HCT116 (cell line): Measurements from ENCODE around the gene TMEM11.

Experiments
- CEBPB ChIP-seq: IDR thresholded peaks from 2 replicates; pipeline ENCODE4 v1.6.1; 2012; ENCODE audit warnings: low read depth
- EGR1 ChIP-seq: IDR thresholded peaks from 2 replicates; pipeline ENCODE4 v1.6.1; 2012; ENCODE audit warnings: low read depth
- EZH2 ChIP-seq: fragments of 200-600 bp; sonication (generic); IDR thresholded peaks from 2 replicates; pipeline ENCODE4 v1.6.1; 2017; ENCODE audit warnings: antibody characterized with exemption, mixed run types
- EZH2phosphoT487 ChIP-seq: fragments of 200-600 bp; IDR thresholded peaks from 2 replicates; pipeline ENCODE4 v1.6.1; 2018; ENCODE audit warnings: antibody characterized with exemption, borderline replicate concordance
- JUND ChIP-seq: IDR thresholded peaks from 2 replicates; pipeline ENCODE4 v1.6.1; 2012
- POLR2A ChIP-seq: IDR thresholded peaks from 2 replicates; pipeline ENCODE4 v1.7.0; 2011; ENCODE audit warnings: borderline replicate concordance; ENCODE audit not compliant: insufficient read depth, insufficient read length; ENCODE audit errors: extremely low read depth
- SIN3A ChIP-seq: IDR thresholded peaks from 2 replicates; pipeline ENCODE4 v1.6.1; 2012; ENCODE audit warnings: low read depth
- ZFX ChIP-seq: fragments of 450-650 bp; IDR thresholded peaks from 2 replicates; pipeline ENCODE4 v1.6.1; 2017
- ZNF274 ChIP-seq: fragments of 200-500 bp; sonication (Bioruptor generic); IDR thresholded peaks from 2 replicates; pipeline ENCODE4 v1.6.1; 2014; ENCODE audit warnings: mild to moderate bottlenecking, low read depth, low read length, inconsistent platforms
- TF ChIP-seq, protein P1 (sequence below), 3 experiments: fragments of 200-600 bp in 1 of 3; sonication (generic) in 1 of 3; IDR thresholded peaks in 2 of 3; conservative IDR thresholded peaks in 1 of 3; 2 replicates each; pipeline ENCODE4 v1.5.1; 2012 to 2017; ENCODE audit warnings: low read depth in 2 of 3, low read length in 2 of 3, antibody characterized with exemption in 1 of 3, borderline replicate concordance in 1 of 3, control low read depth in 1 of 3, mild to moderate bottlenecking in 1 of 3, mixed read lengths in 1 of 3, mixed run types in 1 of 3, moderate library complexity in 1 of 3; ENCODE audit not compliant: insufficient read depth in 1 of 3
- TF ChIP-seq, protein P2 (sequence below): IDR thresholded peaks from 2 replicates; pipeline ENCODE4 v1.6.1; 2012

DNA sequence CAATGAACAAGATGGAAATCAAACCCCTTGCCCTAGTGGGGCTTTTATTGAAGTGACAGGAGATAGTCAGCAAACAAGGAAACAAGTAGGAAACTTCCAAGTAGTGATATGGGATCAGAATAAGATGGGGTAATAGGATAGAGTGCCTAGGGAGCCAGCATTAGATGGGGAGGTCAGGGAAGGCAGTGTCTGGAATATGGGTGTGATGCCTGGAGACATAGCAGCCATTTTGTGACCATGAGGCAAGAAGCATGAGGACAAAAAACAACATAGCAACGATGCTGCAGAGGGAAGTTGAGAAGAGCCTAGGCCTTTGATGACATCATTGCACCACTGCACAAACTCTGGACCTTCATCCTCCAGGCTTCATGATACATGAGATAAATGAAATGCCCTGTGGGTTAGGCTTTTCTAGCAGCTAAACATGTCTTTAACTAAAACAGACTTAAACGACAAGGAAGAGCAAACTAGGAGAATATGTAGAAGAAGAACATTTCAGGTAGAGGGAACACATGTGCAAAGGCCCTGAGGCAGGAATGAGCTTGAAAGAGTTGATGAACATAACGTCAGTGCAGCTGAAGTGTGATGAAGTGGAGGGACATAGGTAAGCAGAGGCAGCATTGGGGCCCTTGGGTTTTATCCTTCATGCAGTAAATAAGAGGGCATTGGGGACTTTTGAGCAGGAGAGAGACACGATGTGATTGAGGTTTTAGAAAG is 18.2 kb upstream of the TMEM11 start:
- TF ChIP-seq EGR1 = no peak
- TF ChIP-seq CEBPB = no peak
- TF ChIP-seq POLR2A = no peak
- no peak for TF ChIP-seq JUND
- TF ChIP-seq, protein P1, sequence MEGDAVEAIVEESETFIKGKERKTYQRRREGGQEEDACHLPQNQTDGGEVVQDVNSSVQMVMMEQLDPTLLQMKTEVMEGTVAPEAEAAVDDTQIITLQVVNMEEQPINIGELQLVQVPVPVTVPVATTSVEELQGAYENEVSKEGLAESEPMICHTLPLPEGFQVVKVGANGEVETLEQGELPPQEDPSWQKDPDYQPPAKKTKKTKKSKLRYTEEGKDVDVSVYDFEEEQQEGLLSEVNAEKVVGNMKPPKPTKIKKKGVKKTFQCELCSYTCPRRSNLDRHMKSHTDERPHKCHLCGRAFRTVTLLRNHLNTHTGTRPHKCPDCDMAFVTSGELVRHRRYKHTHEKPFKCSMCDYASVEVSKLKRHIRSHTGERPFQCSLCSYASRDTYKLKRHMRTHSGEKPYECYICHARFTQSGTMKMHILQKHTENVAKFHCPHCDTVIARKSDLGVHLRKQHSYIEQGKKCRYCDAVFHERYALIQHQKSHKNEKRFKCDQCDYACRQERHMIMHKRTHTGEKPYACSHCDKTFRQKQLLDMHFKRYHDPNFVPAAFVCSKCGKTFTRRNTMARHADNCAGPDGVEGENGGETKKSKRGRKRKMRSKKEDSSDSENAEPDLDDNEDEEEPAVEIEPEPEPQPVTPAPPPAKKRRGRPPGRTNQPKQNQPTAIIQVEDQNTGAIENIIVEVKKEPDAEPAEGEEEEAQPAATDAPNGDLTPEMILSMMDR (IDR thresholded peaks at IDR 0.05 in 2 of 3, conservative IDR thresholded peaks at IDR 0.05 in 1 of 3; ENCODE audit: borderline replicate concordance in 1 of 3, insufficient read depth in 1 of 3, low read depth in 2 of 3, low read length in 2 of 3) = no peak
- TF ChIP-seq ZFX = no peak
- TF ChIP-seq, protein P2, sequence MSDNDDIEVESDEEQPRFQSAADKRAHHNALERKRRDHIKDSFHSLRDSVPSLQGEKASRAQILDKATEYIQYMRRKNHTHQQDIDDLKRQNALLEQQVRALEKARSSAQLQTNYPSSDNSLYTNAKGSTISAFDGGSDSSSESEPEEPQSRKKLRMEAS = no peak
- no peak for TF ChIP-seq EZH2
- no peak for TF ChIP-seq ZNF274
- no peak for TF ChIP-seq EZH2phosphoT487
- no peak for TF ChIP-seq SIN3A
